Suprapubic skin (tissue), 4 donors: ENCODE measurements around the gene SELENOH. TPM values are rescaled to one million over a fixed set of nuclear protein-coding genes. Genes with fewer than 3 reads are reported as not detected.
A peak's percentile ranks its signal among the peaks of the same experiment; 100 is the strongest.

Experiments
- DNase-seq, 2 donors: peaks; one replicate each; pipeline ENCODE4 v3.0.0-alpha.2; 2019; ENCODE audit warnings: low spot score in 2 of 2
- H3K27ac ChIP-seq: fragments of 200-600 bp; sonication (generic); one replicate; pipeline ENCODE4 v1.5.1; 2019
- H3K27me3 ChIP-seq: fragments of 200-600 bp; sonication (generic); one replicate; pipeline ENCODE4 v1.5.1; 2019
- H3K36me3 ChIP-seq: fragments of 200-600 bp; sonication (generic); one replicate; pipeline ENCODE4 v1.5.1; 2019
- H3K4me1 ChIP-seq: fragments of 200-600 bp; sonication (generic); one replicate; pipeline ENCODE4 v1.5.1; 2019
- H3K4me3 ChIP-seq: fragments of 200-600 bp; sonication (generic); one replicate; pipeline ENCODE4 v1.5.1; 2019; ENCODE audit warnings: mild to moderate bottlenecking
- H3K9me3 ChIP-seq: fragments of 200-600 bp; sonication (generic); one replicate; pipeline ENCODE4 v1.5.1; 2019
- CTCF ChIP-seq, 2 donors: fragments of 200-600 bp in 1 of 2; fragments of 450-650 bp in 1 of 2; sonication (generic) in 1 of 2; IDR thresholded peaks; one replicate each; pipeline ENCODE4 v1.5.1; 2016 to 2019; ENCODE audit warnings: antibody characterized with exemption in 2 of 2, mild to moderate bottlenecking in 1 of 2, moderate library complexity in 1 of 2
- EP300 ChIP-seq: sonication (generic); formaldehyde crosslinking; IDR thresholded peaks from one replicate; pipeline ENCODE4 v1.6.1; 2017; ENCODE audit warnings: antibody characterized with exemption
- POLR2A ChIP-seq, 2 donors: fragments of 450-650 bp; IDR thresholded peaks; one replicate each; pipeline ENCODE4 v1.6.1; 2017; ENCODE audit warnings: antibody characterized with exemption in 2 of 2, mild to moderate bottlenecking in 2 of 2, moderate library complexity in 2 of 2
- POLR2AphosphoS5 ChIP-seq, 3 donors: sonication (generic); formaldehyde crosslinking; IDR thresholded peaks; one replicate each; pipeline ENCODE4 v1.6.1; 2017; ENCODE audit warnings: antibody characterized with exemption in 3 of 3
- WGBS: methylation state at CpG from one replicate; pipeline ENCODE4 v1.1.5; 2018; 5-methylcytosine and 5-hydroxymethylcytosine counted together
- total RNA-seq, 4 donors: library from RNA; depleted of rRNA; stranded (reverse); fragments of >200 nt; gene quantifications; one replicate each; pipeline ENCODE4 v1.1.0, GENCODE V29; 2016

Gene SELENOH
- 10 to 100 TPM; 62.0 to 74.6 (median 67.5) TPM for total RNA-seq

- TF ChIP-seq CTCF (IDR thresholded peaks at IDR 0.05) (no peak), EP300 (no peak), POLR2A (IDR thresholded peaks at IDR 0.05) (peak; percentile 11 to 84), POLR2AphosphoS5 (IDR thresholded peaks at IDR 0.05) (peak in 2 of 3 donors; percentile 88 to 94)
- WGBS, result under 1% methylated on average over 69 of the region's 75 CpGs
- peaks cover 50% of the 10 kb centered on the region for H3K36me3 ChIP-seq
These were observed at the start of gene SELENOH for GRCh38 chr11:57741132-57742086. TSS of gene SELENOH (plus strand) at chr11:57741491. CDS start at chr11:57741596, 105 bp downstream.

GRCh38 chr11:57698843-57699365 is 42.4 kb upstream of the SELENOH start:
- H3K27ac ChIP-seq, result no peak overlapping the region
- H3K4me3 ChIP-seq, result no peak overlapping the region
- DNase-seq, result no peak
- TF ChIP-seq POLR2A (IDR thresholded peaks at IDR 0.05) (no peak), CTCF (IDR thresholded peaks at IDR 0.05) (no peak), EP300 (no peak), POLR2AphosphoS5 (IDR thresholded peaks at IDR 0.05) (no peak)
- peaks cover 92% of the 10 kb centered on the region for H3K36me3 ChIP-seq
- no peaks in the 10 kb centered on the region for H3K9me3 ChIP-seq
- H3K27me3 ChIP-seq, result no peaks in the 10 kb centered on the region
- H3K4me1 ChIP-seq, result no peaks in the 10 kb centered on the region
- 100% methylated on average over 2 of the region's 18 CpGs for WGBS

More at GRCh38 chr11:57741132-57742086, at the start of gene SELENOH:
- H3K4me1 ChIP-seq, result peaks cover 21% of the 10 kb centered on the region
- no peaks in the 10 kb centered on the region for H3K27me3 ChIP-seq
- H3K9me3 ChIP-seq, result no peaks in the 10 kb centered on the region
- H3K27ac ChIP-seq, result peak within 1 kb of the TSS; percentile 95
- DNase-seq, result peak; percentile 98
- peak within 1 kb of the TSS; percentile 81 for H3K4me3 ChIP-seq

DNA sequence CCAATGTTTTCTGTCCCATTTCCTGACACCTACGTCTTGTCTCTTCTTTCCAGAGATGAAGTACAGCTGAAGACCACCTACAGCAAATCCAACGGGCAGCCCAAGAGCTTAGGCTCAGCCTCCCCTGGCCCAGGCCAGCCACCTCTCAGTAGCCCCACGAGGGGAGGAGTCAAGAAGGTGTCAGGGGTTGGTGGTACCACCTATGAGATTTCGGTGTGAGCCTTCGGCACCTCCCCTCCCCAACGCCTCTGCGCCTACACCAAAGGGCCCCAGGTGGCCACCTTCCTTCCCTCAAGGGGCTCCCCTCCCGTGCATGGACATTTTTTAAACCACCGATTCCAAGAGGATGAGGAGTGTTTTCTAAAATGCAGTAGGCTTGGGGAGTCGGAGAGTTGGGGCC is 41.5 kb upstream of the SELENOH start:
- DNase-seq, result no peak
- no peak overlapping the region for H3K4me3 ChIP-seq
- no peak overlapping the region for H3K27ac ChIP-seq
- no peaks in the 10 kb centered on the region for H3K4me1 ChIP-seq
- no peaks in the 10 kb centered on the region for H3K27me3 ChIP-seq
- H3K36me3 ChIP-seq, result peaks cover 92% of the 10 kb centered on the region
- WGBS, result 89% methylated on average over 10 of the region's 10 CpGs
- H3K9me3 ChIP-seq, result no peaks in the 10 kb centered on the region
- TF ChIP-seq POLR2AphosphoS5 (IDR thresholded peaks at IDR 0.05), result no peak
- no peak for TF ChIP-seq EP300
- no peak for TF ChIP-seq POLR2A (IDR thresholded peaks at IDR 0.05)
- no peak for TF ChIP-seq CTCF (IDR thresholded peaks at IDR 0.05)

DNA sequence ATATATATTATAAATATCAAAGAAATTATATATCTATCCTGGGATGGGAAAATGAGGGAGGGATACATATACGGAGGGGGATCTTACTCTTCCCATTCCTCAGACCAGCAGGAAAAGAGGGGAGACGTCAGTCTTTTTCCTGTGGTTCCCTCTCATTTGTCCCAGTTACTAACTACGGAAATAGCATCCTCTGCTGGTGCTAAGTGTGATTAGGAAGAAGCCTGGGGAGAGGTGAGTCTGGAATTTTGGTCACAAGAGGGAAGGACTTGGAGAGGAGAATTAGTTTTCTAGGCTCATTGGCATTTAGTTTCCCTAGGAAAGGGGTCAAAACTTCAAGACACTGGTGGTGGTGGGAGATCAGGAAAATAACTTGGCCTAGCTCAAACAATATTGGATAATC is 40.9 kb upstream of the SELENOH start:
- TF ChIP-seq EP300 (no peak), POLR2A (IDR thresholded peaks at IDR 0.05) (no peak), CTCF (IDR thresholded peaks at IDR 0.05) (no peak), POLR2AphosphoS5 (IDR thresholded peaks at IDR 0.05) (no peak)
- H3K4me3 ChIP-seq, result no peak overlapping the region
- H3K4me1 ChIP-seq, result no peaks in the 10 kb centered on the region
- peaks cover 90% of the 10 kb centered on the region for H3K36me3 ChIP-seq
- H3K9me3 ChIP-seq, result no peaks in the 10 kb centered on the region
- no peak overlapping the region for H3K27ac ChIP-seq
- H3K27me3 ChIP-seq, result no peaks in the 10 kb centered on the region
- 72% methylated on average over 3 of the region's 3 CpGs for WGBS
- no peak for DNase-seq

DNA sequence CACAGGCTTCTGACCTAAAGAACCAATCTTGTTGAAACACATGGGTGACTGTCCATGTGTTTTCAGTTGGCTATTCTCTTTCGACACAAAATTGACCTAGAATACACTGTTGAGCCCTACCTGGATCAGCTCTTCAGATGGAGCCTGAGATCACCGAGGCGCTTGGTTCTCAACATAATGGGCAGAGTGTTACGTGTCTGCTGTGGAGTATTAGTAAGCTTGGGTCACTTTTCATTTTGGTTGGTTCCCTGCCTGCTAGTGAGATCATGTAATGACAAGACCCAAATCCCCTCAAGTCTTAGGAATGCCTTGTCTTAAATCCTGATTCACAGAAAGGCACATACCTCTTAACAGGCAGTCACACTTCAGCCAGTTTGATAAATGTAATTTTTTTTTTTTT is 38.0 kb upstream of the SELENOH start:
- H3K4me1 ChIP-seq, result no peaks in the 10 kb centered on the region
- no peak overlapping the region for H3K4me3 ChIP-seq
- no peaks in the 10 kb centered on the region for H3K9me3 ChIP-seq
- H3K27me3 ChIP-seq, result no peaks in the 10 kb centered on the region
- TF ChIP-seq EP300 (no peak), POLR2A (IDR thresholded peaks at IDR 0.05) (no peak), CTCF (IDR thresholded peaks at IDR 0.05) (no peak), POLR2AphosphoS5 (IDR thresholded peaks at IDR 0.05) (no peak)
- peaks cover 64% of the 10 kb centered on the region for H3K36me3 ChIP-seq
- no peak for DNase-seq
- no peak overlapping the region for H3K27ac ChIP-seq
- WGBS, result 85% methylated on average over 4 of the region's 4 CpGs
